ENCODE data around the gene CEPT1. TPM values are rescaled to one million over a fixed set of nuclear protein-coding genes. Genes with fewer than 3 reads are reported as not detected.

CEPT1 gene
- total RNA-seq, 1 experiment from 2014 or later = 29.3 TPM

DNA sequence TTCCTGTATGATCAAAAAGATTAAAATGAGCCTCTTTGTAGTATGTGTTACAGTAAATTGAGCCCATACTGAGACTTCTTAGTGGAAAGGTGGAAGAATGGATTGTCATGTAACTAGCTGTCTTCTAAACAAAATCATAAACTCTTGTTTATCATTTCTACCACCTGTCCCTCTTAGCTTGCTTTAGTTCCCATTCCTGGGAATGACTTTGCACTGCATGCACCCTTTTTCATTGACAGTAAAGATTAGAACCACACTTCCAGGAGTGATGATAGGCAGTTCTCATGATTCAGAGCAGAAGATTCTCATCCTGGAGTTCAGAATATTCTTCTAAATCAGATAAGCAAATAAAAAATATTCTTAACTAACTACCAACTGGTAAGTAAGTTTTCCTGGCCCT lies 32.4 kb downstream of the CEPT1 start (continued):
- no peak for TF ChIP-seq GRHL2 (CRISPR knock-in tag; IDR thresholded peaks at IDR 0.05; ENCODE audit: insufficient replicate concordance, severe bottlenecking)
- no peak for TF ChIP-seq FOXP1 (CRISPR knock-in tag; IDR thresholded peaks at IDR 0.05; ENCODE audit: borderline replicate concordance)
- TF ChIP-seq NR2C2 (CRISPR knock-in tag; IDR thresholded peaks at IDR 0.05) = no peak
- TF ChIP-seq, protein P1, sequence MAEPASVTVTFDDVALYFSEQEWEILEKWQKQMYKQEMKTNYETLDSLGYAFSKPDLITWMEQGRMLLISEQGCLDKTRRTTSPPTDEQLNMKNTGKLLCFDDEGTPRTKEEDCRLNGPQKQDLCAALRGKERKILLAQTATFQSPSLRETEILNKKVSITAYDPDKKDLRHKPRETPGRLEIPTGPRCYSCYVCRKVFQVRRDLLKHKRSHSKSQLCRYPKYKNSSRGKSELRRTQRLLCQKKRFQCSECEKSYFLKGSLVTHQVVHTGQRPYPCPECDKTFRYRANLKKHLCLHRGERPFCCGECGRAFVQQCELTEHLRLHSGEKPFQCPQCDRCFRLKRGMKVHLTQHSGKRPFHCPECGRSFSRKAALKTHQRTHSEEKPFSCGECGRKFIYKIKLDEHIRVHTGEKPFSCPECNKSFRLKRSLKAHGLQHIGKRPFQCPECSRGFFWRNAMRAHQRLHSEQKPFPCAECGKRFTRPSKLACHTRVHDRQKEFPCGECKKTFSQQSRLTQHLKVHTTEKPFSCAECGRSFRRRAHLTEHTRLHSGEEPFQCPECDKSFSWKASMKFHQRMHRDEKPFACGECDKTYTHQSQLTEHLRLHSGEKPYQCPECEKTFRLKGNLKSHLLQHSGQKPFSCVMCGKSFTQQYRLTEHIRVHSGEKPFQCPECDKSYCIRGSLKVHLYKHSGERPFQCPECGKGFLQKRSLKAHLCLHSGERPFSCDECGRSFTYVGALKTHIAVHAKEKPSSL (CRISPR knock-in tag; conservative IDR thresholded peaks at IDR 0.05) = no peak
- no peak for TF ChIP-seq NFATC4 (CRISPR knock-in tag; IDR thresholded peaks at IDR 0.05)
- TF ChIP-seq, protein P2, sequence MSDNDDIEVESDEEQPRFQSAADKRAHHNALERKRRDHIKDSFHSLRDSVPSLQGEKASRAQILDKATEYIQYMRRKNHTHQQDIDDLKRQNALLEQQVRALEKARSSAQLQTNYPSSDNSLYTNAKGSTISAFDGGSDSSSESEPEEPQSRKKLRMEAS (CRISPR knock-in tag; IDR thresholded peaks at IDR 0.05) = no peak
- no peak for TF ChIP-seq FOXJ3 (CRISPR knock-in tag; IDR thresholded peaks at IDR 0.05; ENCODE audit: borderline replicate concordance)
- no peak for TF ChIP-seq CBFB (CRISPR knock-in tag; IDR thresholded peaks at IDR 0.05; ENCODE audit: low read depth)
- TF ChIP-seq, protein P3, sequence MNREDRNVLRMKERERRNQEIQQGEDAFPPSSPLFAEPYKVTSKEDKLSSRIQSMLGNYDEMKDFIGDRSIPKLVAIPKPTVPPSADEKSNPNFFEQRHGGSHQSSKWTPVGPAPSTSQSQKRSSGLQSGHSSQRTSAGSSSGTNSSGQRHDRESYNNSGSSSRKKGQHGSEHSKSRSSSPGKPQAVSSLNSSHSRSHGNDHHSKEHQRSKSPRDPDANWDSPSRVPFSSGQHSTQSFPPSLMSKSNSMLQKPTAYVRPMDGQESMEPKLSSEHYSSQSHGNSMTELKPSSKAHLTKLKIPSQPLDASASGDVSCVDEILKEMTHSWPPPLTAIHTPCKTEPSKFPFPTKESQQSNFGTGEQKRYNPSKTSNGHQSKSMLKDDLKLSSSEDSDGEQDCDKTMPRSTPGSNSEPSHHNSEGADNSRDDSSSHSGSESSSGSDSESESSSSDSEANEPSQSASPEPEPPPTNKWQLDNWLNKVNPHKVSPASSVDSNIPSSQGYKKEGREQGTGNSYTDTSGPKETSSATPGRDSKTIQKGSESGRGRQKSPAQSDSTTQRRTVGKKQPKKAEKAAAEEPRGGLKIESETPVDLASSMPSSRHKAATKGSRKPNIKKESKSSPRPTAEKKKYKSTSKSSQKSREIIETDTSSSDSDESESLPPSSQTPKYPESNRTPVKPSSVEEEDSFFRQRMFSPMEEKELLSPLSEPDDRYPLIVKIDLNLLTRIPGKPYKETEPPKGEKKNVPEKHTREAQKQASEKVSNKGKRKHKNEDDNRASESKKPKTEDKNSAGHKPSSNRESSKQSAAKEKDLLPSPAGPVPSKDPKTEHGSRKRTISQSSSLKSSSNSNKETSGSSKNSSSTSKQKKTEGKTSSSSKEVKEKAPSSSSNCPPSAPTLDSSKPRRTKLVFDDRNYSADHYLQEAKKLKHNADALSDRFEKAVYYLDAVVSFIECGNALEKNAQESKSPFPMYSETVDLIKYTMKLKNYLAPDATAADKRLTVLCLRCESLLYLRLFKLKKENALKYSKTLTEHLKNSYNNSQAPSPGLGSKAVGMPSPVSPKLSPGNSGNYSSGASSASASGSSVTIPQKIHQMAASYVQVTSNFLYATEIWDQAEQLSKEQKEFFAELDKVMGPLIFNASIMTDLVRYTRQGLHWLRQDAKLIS (CRISPR knock-in tag; IDR thresholded peaks at IDR 0.05; ENCODE audit: borderline replicate concordance) = no peak
- TF ChIP-seq, protein P4, sequence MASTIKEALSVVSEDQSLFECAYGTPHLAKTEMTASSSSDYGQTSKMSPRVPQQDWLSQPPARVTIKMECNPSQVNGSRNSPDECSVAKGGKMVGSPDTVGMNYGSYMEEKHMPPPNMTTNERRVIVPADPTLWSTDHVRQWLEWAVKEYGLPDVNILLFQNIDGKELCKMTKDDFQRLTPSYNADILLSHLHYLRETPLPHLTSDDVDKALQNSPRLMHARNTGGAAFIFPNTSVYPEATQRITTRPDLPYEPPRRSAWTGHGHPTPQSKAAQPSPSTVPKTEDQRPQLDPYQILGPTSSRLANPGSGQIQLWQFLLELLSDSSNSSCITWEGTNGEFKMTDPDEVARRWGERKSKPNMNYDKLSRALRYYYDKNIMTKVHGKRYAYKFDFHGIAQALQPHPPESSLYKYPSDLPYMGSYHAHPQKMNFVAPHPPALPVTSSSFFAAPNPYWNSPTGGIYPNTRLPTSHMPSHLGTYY (CRISPR knock-in tag; IDR thresholded peaks at IDR 0.05) = no peak

DNA sequence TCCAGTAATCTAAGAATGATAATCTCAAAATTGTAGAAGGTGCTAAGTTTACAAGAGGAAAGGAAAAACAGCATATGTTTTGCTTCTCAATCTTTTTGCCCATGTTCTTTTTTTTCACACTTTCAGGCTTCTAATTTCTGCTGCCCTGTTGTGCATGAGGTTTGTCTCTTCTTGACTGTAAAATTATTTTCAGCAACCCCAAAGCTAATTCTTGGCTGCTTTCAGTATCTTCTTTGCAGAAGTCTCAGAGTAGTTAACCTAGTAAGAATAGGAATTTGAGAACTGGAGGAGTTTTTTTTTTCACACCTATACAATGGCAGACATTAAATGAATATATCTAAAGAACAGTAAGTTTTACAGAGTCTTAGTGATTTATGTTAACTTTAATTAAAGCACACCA lies 34.0 kb downstream of the CEPT1 start:
- peaks cover 11% of the 10 kb centered on the region for H3K36me3 Mint-ChIP-seq
- H3K27me3 Mint-ChIP-seq (ENCODE audit: low read depth) = no peaks in the 10 kb centered on the region
- ATAC-seq (no peak), DNase-seq (ENCODE audit: low spot score) (no peak)
- H3K4me1 Mint-ChIP-seq = no peaks in the 10 kb centered on the region
- ChIA-PET CTCF (no interaction called here), POLR2A (no interaction called here)
- no peak overlapping the region for H3K4me3 Mint-ChIP-seq
- no peaks in the 10 kb centered on the region for H3K9me3 Mint-ChIP-seq
- H3K27ac Mint-ChIP-seq = no peak overlapping the region
- TF ChIP-seq, protein P5, sequence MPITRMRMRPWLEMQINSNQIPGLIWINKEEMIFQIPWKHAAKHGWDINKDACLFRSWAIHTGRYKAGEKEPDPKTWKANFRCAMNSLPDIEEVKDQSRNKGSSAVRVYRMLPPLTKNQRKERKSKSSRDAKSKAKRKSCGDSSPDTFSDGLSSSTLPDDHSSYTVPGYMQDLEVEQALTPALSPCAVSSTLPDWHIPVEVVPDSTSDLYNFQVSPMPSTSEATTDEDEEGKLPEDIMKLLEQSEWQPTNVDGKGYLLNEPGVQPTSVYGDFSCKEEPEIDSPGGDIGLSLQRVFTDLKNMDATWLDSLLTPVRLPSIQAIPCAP (CRISPR knock-in tag; IDR thresholded peaks at IDR 0.05) = no peak
- TF ChIP-seq RELA (CRISPR knock-in tag; IDR thresholded peaks at IDR 0.05; ENCODE audit: borderline replicate concordance) = no peak
- TF ChIP-seq FOXK1 (CRISPR knock-in tag; IDR thresholded peaks at IDR 0.05) = no peak
- TF ChIP-seq, protein P6, sequence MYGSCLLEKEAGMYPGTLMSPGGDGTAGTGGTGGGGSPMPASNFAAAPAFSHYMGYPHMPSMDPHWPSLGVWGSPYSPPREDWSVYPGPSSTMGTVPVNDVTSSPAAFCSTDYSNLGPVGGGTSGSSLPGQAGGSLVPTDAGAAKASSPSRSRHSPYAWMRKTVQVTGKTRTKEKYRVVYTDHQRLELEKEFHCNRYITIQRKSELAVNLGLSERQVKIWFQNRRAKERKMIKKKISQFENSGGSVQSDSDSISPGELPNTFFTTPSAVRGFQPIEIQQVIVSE (CRISPR knock-in tag; IDR thresholded peaks at IDR 0.05; ENCODE audit: borderline replicate concordance) = no peak
- TF ChIP-seq ZNF121 (CRISPR knock-in tag; IDR thresholded peaks at IDR 0.05) = no peak
- TF ChIP-seq SMAD4 (CRISPR knock-in tag; IDR thresholded peaks at IDR 0.05) = no peak
- TF ChIP-seq GRHL2 (CRISPR knock-in tag; IDR thresholded peaks at IDR 0.05; ENCODE audit: insufficient replicate concordance, severe bottlenecking) = no peak
- TF ChIP-seq, protein P7, sequence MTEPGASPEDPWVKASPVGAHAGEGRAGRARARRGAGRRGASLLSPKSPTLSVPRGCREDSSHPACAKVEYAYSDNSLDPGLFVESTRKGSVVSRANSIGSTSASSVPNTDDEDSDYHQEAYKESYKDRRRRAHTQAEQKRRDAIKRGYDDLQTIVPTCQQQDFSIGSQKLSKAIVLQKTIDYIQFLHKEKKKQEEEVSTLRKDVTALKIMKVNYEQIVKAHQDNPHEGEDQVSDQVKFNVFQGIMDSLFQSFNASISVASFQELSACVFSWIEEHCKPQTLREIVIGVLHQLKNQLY (CRISPR knock-in tag; IDR thresholded peaks at IDR 0.05) = no peak
- TF ChIP-seq, protein P8, sequence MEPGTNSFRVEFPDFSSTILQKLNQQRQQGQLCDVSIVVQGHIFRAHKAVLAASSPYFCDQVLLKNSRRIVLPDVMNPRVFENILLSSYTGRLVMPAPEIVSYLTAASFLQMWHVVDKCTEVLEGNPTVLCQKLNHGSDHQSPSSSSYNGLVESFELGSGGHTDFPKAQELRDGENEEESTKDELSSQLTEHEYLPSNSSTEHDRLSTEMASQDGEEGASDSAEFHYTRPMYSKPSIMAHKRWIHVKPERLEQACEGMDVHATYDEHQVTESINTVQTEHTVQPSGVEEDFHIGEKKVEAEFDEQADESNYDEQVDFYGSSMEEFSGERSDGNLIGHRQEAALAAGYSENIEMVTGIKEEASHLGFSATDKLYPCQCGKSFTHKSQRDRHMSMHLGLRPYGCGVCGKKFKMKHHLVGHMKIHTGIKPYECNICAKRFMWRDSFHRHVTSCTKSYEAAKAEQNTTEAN (CRISPR knock-in tag; IDR thresholded peaks at IDR 0.05) = no peak
- no peak for TF ChIP-seq ZBTB21 (CRISPR knock-in tag; IDR thresholded peaks at IDR 0.05; ENCODE audit: borderline replicate concordance)
- no peak for TF ChIP-seq ZNF263 (CRISPR knock-in tag; IDR thresholded peaks at IDR 0.05; ENCODE audit: low read depth)
- no peak for TF ChIP-seq MXD4 (CRISPR knock-in tag; IDR thresholded peaks at IDR 0.05; ENCODE audit: borderline replicate concordance)
- TF ChIP-seq, protein P9, sequence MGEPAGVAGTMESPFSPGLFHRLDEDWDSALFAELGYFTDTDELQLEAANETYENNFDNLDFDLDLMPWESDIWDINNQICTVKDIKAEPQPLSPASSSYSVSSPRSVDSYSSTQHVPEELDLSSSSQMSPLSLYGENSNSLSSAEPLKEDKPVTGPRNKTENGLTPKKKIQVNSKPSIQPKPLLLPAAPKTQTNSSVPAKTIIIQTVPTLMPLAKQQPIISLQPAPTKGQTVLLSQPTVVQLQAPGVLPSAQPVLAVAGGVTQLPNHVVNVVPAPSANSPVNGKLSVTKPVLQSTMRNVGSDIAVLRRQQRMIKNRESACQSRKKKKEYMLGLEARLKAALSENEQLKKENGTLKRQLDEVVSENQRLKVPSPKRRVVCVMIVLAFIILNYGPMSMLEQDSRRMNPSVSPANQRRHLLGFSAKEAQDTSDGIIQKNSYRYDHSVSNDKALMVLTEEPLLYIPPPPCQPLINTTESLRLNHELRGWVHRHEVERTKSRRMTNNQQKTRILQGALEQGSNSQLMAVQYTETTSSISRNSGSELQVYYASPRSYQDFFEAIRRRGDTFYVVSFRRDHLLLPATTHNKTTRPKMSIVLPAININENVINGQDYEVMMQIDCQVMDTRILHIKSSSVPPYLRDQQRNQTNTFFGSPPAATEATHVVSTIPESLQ (CRISPR knock-in tag; IDR thresholded peaks at IDR 0.05) = no peak
